ENCODE measurements around the gene PDE6B.

GRCh38 chr4:685679-686412 is 60.5 kb downstream of the PDE6B start:
- TF ChIP-seq CTCF (IDR thresholded peaks at IDR 0.05 in 4 of 5, conservative IDR thresholded peaks at IDR 0.05 in 1 of 5) (no peak), POLR2A (IDR thresholded peaks at IDR 0.05) (no peak)

Data from gastrocnemius medialis (tissue), 4 donors.